ENCODE results near the gene JAZF1.

JAZF1 gene

DNA sequence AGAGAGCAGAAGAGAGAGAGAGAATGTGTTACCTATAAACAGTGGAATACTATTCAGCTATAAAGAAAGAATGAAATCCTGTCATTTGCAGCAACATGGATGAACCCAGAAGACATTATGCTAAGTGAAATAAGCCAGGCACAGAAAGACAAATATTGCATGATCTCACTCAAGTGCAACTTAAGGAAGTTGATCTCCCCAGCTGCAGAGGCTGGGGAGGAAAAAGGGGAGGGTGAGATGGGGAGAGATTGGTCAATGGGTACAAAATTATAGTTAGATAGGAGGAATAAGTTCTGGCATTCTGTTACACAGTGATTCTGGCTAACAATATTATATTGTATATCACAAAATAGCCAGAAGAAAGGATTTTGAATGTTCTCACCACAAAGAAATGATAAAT lies 11.2 kb upstream of the JAZF1 start:
- no peak for DNase-seq (ENCODE audit: low read depth, low spot score)

DNA sequence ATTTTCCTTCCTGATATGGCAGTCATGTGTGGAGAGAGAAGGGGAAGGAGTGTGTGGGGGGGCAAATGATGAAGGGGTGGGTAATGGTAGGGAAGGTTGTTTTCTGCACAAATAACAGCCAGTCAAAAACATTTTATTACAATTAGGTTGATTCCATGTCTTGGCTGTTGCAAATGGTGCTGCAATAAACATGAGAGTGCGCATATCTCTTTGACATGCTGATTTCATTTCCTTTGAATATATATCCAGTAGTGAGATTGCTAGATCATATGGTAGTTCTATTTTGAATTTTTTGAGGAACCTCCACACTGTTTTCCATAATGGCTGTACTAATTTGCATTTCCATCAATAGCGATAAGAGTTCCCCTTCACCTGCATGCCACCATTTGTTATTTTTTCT lies 10.6 kb upstream of the JAZF1 start:
- no peak for DNase-seq (ENCODE audit: low read depth, low spot score)

DNA sequence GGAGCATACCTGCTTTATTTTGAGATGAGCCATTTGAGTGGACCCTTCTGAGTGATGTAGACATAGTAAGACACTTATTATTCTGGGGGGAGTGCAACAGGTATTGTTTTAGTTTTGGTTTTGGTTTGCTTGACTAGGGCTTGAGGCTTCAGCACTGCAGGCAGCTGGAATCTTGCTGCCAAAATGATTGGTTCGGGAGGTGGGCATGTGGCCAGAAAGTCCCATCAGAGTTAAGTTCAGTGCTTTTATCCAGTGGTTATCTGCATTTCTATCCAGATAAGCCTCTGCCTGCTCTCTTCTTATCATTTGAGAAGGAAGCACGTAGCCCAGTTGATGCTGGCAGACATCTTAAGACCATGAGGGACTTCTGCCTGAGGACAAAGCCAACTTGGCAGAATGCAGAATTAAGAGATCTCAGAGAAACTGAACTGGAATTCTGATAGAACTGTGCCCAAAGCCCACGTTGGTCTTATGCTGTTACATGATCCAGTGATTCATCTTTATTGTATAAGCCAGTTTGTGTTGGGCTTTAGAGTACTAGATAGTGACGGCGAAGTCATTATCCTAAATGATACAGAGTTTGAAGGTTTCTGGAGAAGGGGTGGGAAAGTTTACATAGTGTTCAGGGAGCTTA lies 9.6 kb upstream of the JAZF1 start:
- DNase-seq (ENCODE audit: low read depth, low spot score), result no peak

DNA sequence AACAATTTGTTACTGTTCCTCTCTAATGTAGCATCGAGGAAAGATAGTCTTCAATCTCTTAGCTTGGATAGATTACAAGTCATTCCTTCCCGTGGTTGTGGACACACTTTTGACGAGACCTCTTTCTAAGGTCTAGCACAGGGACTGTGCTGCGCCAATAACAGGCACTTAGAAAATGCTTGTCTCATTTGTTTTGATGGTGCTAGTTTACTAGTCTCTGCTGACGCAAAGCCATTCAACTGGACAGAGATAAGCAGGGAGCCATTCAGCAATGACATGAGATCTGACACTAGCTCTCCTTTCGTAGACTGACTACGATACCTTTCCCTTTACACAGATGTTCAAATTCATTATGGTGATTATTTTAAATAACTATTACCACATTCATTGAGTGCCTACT lies 6.4 kb upstream of the JAZF1 start:
- no peak for DNase-seq (ENCODE audit: low read depth, low spot score)

DNA sequence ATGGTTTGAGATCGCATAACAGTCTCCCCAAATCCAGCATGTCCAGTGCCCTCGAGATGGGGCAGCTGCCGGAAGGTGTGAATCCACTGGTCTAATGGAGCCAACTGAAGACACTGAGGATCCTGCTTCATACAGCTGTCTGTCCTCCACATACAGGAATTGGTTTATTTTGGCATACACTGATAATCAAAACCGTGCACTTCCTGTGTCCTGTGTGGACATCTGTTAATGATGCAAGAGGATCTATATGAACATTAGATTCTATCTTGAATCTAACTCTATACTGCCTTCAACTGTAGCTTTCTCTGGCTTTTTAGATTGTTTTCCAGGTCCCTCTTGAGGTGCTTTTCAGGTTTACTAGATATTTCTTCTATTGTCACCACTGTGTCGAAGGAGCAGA lies 3.0 kb upstream of the JAZF1 start:
- DNase-seq (ENCODE audit: low read depth, low spot score), result no peak

DNA sequence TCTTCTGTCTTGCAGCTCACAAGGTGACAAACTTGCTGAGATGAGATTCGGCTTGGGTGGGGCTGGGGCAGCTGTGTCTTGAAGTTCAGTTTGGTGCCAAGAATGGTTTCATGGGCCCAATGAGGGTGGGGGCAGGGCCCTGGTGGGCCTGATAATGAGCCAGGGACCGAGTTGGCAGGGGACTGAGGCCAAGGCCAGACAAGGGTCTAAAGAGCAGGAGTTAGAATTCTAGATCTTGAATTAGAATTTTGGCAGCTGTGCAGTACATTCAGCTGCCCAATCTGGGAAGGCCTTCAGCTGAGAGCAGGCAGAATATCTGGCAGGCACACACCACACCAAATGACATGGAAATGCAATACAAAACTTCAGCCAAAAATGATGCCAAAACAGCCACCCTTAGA lies 1.5 kb upstream of the JAZF1 start:
- DNase-seq (ENCODE audit: low read depth, low spot score), result no peak

DNA sequence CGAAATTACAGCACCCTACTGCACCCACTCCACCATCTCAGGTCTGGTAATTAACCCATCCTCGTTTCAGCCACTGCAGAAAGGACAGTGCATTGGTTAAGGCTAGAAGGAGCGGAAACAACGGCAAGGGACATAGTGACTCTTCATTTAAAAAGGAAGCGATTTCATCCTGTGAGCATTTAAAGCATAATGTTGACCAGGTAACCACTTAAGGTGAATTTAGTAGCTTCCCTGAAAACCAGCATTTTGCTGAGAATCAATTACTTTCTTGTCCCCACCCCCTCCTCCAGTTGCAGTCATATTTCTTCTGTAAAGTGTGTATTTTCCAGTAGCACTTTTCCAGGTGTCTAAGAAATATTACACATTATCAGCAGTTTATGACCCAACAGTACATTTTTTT lies 821 bp upstream of the JAZF1 start:
- DNase-seq (ENCODE audit: low read depth, low spot score), result no peak

DNA sequence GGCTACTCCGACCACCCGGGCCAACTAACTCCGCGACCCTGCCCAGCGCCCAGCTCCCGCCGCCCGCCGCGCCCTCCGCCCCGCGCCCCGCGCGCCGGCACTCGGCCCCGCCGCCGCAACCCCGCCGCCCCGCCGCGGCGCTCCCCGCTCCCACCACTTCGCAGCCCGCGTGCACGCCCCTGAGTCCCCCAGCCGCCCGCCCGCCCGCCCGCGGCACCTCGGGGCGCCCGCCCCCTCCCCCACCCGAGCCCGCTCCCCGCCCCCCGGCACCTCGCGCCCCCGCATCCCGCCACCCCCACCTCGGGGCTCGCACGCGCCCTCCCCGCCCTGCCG lies 598 bp downstream of the JAZF1 start:
- no peak for DNase-seq (ENCODE audit: low read depth, low spot score)

DNA sequence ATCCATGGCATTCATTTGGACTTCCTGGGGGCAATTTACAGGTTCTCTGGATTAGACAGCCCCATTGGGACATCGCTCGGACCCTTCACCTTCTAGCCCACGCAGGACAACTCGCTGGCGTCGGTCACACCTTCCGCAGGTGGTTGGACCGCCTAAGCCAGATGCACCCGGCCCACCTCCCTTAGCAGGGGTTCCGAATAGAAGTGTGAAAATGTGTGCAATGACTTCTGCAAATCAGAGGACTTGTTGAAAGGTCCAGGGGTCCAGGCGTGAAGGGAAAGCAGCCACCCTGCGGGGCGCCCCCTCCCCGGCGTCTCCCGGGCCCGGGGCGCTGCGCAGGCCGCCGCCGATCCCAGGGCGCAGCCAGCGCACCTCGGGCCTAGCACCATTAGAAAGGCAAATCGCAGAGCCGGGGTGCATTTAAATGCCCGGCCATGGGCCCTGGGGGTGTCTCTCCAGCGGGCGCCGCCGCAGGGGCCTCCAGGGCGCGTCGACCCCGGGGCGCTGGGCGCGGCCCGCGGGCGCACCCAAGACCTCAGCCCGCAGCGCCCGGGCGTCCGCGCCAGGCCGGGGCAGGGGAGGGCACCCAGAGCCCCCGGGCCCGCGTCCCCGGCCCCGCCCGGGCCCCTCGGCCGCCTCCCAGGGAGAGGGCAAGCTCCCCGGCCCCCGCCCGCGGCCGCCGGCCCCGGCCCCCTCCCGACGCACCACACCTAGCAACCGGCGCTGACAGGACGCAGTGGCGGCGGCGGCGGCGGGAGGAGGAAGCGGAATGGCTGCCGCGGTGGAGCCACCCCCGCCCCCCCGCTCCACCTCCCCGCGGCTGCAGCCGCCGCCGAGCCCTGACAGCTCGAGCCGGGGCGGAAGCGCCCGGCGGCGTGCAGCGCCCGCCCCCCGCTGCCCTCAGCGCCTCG lies 1.2 kb downstream of the JAZF1 start:
- peak; percentile 82 for DNase-seq (ENCODE audit: low read depth, low spot score)

DNA sequence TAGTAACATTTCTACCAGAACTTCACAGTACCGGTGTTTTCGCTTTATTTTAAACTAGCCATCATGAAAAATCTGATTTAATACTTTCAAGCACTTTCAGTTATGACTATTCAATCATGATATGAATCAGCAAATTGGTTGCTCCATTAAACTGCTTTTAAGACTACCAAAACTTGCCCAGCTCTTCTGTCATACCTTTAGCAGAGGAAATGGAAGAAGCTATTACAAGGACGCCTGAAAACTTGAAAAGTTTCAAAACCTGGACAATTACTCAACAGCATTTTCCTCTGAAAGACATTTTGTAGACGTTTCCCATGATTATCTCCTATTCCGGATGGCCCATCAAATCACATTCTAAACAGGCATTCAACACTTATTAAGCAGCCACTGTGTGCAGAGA lies 2.0 kb downstream of the JAZF1 start:
- DNase-seq (ENCODE audit: low read depth, low spot score), result no peak

DNA sequence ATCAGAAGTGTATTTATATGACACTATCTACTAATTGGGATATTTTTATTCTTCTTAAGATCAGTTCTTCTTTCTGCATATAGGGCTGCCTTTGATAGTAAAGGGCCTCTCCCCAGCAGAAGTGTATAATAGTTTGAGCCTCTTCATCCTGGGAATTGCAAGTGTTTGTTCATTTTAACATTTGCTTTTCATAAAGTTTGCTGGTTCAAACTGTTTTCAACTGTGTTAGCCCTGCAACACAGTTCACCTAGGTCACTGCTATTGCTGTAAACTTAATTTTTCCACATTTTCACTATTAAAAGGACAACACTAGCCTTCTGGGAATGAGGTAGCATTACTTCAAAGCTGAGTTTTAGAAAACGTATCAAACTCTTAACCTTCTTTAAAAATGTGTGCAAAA lies 2.8 kb downstream of the JAZF1 start:
- no peak for DNase-seq (ENCODE audit: low read depth, low spot score)

DNA sequence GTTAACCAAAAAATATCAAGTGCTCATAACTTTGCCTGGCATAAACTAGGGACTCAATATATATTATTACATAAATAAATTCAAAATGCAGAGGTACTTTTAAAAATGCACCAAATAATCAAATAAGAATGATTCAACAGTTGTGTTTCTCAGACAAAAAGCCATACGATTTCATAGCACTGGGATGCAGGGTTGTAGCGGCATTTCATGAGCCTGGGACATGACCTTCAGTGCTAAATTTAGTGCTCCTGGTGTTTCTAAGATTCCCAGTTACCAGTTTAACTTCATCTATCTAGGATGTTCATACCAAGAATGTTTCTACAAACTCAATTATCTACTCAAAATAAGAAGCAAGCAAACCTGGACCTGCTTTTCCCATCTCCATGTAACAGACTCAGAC lies 4.0 kb downstream of the JAZF1 start:
- no peak for DNase-seq (ENCODE audit: low read depth, low spot score)

DNA sequence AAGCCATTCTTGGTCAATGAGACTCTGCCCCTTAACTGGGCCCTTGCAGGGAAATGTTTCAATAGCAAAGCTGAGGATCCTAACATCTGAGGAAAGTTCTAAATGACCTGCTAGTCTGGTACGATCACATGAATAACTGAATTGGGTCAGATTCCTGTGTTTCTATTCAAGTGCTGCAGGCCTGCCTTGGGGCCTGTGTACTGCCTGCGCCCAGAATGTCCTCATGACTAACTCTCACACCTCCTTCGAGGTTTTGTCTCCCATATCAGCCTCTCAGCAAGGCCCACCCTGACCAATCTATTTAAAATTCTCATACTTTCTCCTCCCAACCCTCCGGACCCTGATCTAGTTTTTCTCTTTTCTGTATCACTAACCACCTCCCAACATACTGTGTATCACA lies 4.4 kb downstream of the JAZF1 start:
- no peak for DNase-seq (ENCODE audit: low read depth, low spot score)

DNA sequence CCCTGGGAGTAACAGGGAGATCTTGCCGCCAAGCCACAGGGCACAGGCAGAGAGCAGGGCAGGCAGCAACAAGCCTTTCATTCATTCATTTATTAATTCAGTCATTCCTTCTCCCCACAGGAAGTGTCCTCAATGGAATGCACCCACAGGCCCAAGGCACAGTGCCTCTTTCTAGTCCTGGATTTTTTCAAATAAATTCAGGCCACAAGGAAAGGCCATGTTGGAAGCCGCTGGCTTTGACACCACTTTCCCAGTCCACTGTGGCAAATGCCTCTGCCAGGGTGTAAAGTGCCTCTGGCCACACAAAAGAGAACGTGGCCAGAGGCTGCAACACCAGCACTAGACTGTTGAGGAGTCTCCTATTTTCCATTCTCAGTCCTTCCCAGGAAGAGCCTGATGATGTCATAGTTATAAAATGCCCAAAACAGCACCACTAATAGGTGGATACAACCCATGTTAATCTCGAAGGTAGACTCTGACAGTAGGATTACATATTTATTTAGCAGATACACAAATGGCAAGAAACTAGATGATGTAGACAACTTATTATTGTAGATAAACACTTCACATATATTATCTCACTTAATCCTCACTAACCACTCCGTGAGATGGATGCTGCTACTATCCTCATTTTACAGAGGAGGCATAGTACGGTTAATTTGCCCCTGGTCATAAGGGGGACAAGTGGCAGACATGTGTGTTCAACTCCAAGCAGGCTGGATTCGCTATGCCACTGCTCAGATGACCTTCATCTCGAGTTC lies 5.5 kb downstream of the JAZF1 start:
- DNase-seq (ENCODE audit: low read depth, low spot score), result no peak

DNA sequence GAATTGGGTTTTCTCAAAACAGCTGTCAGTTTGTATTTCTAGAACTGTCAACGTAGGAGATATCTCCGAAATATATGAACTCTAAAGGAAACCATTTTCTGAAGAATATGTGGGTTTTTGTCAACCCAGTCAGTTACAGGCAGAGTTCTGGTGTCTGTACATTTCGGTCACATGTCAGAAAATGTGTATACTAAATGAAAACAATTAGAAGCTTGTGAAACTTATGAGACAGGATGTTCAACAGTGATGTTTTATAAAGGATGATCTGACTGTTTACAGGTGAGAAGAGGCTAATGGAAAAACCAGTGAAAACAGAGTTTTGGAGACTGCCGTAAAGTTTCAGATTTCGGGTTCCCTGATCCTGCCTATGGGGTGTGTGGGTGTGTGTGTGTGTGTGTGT lies 6.2 kb downstream of the JAZF1 start:
- no peak for DNase-seq (ENCODE audit: low read depth, low spot score)

DNA sequence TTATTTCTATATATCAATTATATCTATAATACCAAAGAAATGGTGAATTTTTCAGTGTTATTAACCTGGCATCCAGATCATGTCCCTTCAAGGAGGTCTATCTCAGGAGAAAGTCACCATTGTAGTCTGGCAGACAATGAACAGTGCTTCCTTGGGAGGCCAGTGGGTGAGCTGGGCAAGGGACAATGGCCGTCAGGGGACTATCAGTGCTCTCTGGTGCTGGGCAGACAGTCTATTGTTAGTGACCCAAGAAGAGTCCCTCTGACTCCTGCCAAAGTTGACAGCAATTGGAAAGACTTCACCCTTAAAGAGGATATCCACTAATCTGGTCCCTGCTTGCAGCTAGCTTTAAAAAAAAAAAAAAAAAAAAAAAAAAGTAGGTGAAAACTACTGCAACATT lies 7.1 kb downstream of the JAZF1 start:
- DNase-seq (ENCODE audit: low read depth, low spot score), result no peak

DNA sequence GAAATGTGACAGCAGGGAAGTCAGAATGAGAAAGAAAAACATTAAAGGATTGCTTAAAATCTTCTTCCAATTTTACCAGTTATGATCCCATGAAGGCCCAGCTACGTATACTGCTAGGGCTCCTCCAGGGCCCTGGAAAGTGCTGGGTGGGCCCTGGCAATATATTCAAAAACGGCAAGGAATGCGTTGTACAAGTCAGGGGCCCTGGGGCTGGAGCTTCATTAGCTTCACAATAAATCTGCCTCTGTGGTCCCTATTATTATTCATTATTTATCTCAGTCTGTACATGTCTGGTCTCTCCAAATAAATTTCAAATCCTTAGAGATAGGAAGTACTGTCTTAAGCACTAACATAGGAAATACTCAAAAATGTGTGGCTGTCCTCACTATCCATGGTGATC lies 7.6 kb downstream of the JAZF1 start:
- no peak for DNase-seq (ENCODE audit: low read depth, low spot score)

DNA sequence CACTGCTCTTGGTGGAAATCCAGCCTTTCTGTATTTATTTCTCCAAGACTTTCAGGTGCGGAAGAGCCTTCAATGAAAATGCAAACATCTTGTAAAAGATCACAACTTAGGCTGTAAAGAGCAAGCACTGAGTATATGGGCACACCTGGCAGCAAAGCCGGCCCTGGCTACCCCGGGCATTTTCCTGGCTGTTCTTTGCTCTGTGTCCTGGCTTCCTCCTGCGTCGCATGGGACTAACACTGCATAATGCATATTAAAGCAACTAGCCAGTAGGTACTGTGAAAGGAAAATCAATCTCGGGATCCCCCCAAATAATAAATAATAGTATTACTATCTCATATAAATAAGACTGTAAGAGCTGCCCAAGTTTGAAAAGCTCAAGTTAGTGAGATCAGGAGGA lies 9.9 kb downstream of the JAZF1 start:
- DNase-seq (ENCODE audit: low read depth, low spot score), result no peak

DNA sequence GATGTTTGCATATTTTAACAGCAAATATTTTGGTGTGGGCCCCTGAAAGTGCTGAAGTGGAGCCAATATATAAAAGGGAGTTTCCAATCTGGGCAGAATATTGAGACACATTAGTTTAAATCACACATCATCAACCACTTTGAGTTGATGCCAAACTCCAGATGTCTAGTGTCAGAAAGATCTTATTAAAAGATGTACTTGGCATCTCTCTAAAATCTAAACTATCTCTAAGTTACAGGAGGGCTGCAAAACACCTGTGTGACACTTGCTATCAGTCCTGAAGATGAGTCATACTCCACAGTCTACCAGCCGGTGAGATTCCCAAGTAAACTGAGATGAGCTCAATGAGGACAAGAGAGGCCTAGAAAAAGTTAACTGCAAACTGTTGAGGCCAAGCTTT lies 11.4 kb downstream of the JAZF1 start:
- no peak for DNase-seq (ENCODE audit: low read depth, low spot score)

DNA sequence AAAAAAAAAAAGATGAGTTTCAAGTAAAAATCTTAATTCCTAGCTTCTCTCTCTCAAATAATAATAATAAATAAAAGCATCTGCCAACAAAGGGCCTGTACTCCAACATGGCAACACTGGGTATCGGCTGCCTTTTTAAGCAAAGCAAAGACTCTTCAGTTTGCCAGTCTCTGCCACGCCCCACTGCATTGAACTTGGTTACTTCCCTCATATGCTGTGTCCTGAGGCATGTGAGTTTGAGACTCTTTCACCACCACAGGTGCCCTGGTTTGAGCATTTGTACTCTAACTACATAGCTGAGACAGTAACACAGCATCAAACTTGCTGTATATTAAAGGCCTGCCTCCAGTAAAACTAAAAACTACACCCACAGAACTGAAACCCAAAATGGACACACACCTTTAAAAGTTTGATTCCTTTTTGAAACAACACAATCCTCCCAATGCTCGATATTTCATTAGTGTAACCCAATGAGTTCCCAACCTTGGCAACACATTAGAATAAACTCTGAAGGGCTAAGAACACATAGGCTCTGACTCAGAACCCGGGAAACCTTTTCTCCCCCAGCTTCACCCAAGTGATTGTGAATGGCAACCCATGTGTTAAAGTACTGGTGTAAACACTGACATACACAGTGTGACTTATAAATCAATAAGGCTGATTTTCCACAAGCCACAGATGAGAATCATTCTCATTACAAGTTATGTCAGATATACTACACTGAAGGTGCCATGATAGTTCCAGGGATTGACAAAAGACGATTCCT lies 12.0 kb downstream of the JAZF1 start:
- DNase-seq (ENCODE audit: low read depth, low spot score), result no peak

DNA sequence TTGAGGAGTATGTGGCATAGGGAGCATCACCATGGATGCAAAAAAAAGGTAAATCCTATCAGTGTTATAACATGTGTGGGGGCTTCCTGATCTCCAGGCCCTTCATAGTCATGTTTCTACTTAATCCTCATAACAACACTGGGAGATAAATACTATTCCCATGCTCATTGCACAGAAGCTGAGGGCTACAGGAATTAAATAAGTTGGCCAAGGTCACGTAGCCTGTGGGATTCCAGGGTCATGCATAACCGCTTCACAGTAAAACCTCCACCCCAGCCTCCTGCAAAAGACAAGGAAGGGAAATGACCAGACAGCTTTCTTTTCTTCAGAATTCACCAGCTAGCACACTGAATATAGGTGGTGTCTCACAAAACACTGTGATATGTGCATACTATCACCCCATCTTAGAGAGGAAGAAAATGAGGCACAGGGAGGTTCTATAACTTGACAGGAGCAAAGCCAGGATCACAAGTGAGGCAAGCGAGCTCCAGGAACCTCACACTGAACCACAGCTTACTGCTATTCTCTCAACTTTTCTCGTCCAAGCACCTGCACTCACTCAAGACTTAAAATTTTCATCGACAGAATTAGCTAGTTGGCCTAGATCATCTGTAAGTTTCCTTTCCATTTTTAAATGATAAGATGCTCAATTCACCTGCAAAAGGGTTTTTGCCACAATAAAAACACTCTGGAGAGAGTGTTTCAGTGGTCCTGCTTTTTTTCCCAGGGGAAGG lies 13.4 kb downstream of the JAZF1 start:
- DNase-seq (ENCODE audit: low read depth, low spot score), result no peak
